HFFc6 (cell line): ENCODE results near the gene EIF2AK3. TPM values are rescaled to one million over a fixed set of nuclear protein-coding genes. Genes with fewer than 3 reads are reported as not detected.
"Not testable (repeated sequence)": the region's sequence is repeated elsewhere in the genome, so short reads cannot be mapped to it uniquely, and the experiment has no call there.

Experiments used
- DNase-seq: peaks from one replicate; pipeline ENCODE4 v3.0.0-alpha.2; 2018
- H3K27ac Mint-ChIP-seq: 2 replicates; pipeline ENCODE4 v1.8.0; 2020; ENCODE audit warnings: mild to moderate bottlenecking, mixed read lengths
- H3K27me3 Mint-ChIP-seq: 2 replicates; pipeline ENCODE4 v1.8.0; 2021; ENCODE audit warnings: mild to moderate bottlenecking, moderate library complexity, mixed read lengths; ENCODE audit not compliant: insufficient read depth
- H3K36me3 Mint-ChIP-seq: 2 replicates; pipeline ENCODE4 v1.8.0; 2021; ENCODE audit warnings: low read depth, mixed read lengths
- H3K4me1 Mint-ChIP-seq: 2 replicates; pipeline ENCODE4 v1.8.0; 2020; ENCODE audit warnings: low read depth, mixed read lengths
- H3K4me3 Mint-ChIP-seq: 2 replicates; pipeline ENCODE4 v1.8.0; 2020; ENCODE audit warnings: mild to moderate bottlenecking, moderate library complexity, mixed read lengths
- H3K9me3 Mint-ChIP-seq: 2 replicates; pipeline ENCODE4 v1.8.0; 2020; ENCODE audit warnings: mild to moderate bottlenecking, mixed read lengths
- total RNA-seq, 6 experiments: library from RNA; stranded (reverse); fragmentation: NEBNext Ultra II Directional; extraction: Animal tissue kit (Norgen Biotek cat#: 25700); gene quantifications; 2 replicates in 1 of 6; 3 replicates in 5 of 6; pipeline ENCODE4 v1.2.3, GENCODE V29; 2021
- TF ChIP-seq, protein P1 (sequence below): fragments of 200-600 bp; sonication (generic); IDR thresholded peaks from 2 replicates; pipeline ENCODE4 v1.5.0; 2021; ENCODE audit warnings: antibody characterized with exemption, mild to moderate bottlenecking

Gene EIF2AK3
- total RNA-seq, 6 experiments from 2014 or later = 10.1 to 12.3 (median 11.1) TPM

DNA sequence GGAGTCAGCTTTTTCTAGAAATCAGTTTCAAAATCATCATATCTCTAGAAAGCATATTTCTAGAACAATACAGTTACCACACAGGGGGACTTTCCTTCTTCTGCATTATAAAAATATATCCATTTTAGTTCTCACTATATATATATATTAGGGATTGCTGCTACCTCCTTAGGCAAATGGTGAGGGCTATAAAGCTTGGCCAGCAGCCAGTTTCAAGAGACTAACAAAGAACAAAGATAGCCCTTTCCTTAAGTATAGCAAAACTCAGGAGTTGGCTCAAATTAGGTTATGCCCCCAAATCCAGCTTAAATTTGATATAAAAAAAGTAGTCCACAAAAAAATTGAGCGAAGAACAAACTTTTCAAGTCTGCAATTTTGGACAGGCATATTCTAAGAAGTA lies 70.0 kb downstream of the EIF2AK3 start:
- no peaks in the 10 kb centered on the region for H3K4me1 Mint-ChIP-seq
- H3K4me3 Mint-ChIP-seq = no peak overlapping the region
- TF ChIP-seq, protein P1, sequence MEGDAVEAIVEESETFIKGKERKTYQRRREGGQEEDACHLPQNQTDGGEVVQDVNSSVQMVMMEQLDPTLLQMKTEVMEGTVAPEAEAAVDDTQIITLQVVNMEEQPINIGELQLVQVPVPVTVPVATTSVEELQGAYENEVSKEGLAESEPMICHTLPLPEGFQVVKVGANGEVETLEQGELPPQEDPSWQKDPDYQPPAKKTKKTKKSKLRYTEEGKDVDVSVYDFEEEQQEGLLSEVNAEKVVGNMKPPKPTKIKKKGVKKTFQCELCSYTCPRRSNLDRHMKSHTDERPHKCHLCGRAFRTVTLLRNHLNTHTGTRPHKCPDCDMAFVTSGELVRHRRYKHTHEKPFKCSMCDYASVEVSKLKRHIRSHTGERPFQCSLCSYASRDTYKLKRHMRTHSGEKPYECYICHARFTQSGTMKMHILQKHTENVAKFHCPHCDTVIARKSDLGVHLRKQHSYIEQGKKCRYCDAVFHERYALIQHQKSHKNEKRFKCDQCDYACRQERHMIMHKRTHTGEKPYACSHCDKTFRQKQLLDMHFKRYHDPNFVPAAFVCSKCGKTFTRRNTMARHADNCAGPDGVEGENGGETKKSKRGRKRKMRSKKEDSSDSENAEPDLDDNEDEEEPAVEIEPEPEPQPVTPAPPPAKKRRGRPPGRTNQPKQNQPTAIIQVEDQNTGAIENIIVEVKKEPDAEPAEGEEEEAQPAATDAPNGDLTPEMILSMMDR = no peak
- H3K27ac Mint-ChIP-seq = no peak overlapping the region
- no peaks in the 10 kb centered on the region; the same call in none of the 2 replicates for H3K27me3 Mint-ChIP-seq
- no peak for DNase-seq
- peaks cover 11% of the 10 kb centered on the region for H3K36me3 Mint-ChIP-seq
- no peaks in the 10 kb centered on the region for H3K9me3 Mint-ChIP-seq

DNA sequence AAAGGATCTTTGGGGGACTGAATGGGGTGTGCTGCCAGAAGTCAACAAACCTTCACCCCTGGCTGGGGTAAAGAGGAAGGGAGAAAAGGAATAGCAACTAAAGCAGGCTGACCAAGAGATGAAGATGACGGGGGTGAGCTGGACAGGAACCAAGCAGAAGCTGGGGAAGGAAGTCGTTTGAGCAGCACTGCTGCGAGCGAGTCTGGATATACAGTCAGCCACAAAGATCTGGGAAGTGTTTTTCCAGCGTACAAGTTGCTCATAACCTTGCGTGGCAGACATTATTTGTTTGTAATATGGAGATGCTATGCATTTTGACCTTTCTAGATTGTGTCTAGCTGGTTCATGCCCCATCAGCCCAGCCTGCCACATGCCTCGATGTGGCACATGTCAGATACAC lies 71.2 kb downstream of the EIF2AK3 start:
- TF ChIP-seq, protein P1 = no peak
- H3K36me3 Mint-ChIP-seq = peaks cover 6% of the 10 kb centered on the region
- no peak overlapping the region for H3K27ac Mint-ChIP-seq
- no peak for DNase-seq
- H3K4me3 Mint-ChIP-seq = no peak overlapping the region
- no peaks in the 10 kb centered on the region for H3K9me3 Mint-ChIP-seq
- no peaks in the 10 kb centered on the region for H3K4me1 Mint-ChIP-seq
- H3K27me3 Mint-ChIP-seq = no peaks in the 10 kb centered on the region; the same call in 1 of the 2 replicates

DNA sequence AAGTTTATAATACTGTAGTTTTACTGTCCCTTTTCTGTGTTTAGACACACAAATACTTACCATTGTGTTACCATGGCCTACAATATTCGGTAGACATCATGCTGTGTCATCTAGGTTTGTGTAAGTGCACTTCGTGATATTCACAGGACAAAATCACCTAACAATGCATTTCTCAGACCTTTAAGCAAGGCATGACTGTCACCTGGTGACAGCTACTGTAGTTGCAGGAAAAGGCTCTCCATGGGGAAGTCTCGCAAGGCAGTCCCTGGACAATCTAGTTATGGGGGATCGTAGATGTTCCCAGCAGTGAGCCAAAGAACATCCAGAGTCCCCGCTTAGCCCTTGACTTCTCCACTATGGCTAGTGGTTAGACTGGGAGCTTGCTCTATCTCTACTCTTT lies 73.1 kb downstream of the EIF2AK3 start:
- no peak for DNase-seq
- Mint-ChIP-seq H3K27ac (no peak overlapping the region), H3K4me1 (peaks cover 11% of the 10 kb centered on the region), H3K4me3 (no peak overlapping the region), H3K9me3 (no peaks in the 10 kb centered on the region), H3K27me3 (peaks cover 8% of the 10 kb centered on the region), H3K36me3 (no peaks in the 10 kb centered on the region)
- TF ChIP-seq, protein P1 = peak; percentile 30; the same call in 1 of the 2 replicates

DNA sequence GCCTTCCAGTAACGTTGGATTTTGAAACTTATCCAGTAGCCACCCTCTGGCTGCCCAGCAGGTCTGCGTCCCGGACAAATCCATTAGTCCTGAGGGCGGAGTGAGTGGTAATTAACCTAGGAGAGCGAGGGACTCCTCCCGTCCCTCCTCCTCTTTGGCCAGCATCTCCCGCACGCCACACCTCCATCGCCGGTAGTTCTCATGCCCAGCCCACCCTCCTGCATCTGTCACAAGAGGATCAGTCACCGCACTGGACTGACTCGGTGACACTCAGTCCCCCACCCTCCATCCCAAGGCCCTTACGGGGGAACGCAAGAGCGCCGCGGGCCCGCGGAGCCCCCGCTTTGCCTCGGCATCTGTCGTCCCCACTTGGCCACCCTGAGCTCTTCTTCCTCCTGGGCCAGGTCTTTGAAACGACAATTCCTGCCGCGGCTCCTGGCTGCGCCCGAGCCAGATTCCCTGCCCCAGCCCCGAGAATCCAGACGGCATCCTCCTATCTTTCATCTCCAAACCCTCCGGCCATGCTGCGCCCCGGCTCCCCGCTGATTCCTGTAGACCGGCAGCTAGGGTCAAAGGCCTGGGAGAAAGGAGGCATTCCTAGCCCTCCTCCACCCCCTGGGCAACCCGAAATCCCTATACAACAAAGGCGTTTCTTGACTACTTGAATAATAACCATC lies 77.5 kb downstream of the EIF2AK3 start:
- H3K27ac Mint-ChIP-seq = no peak overlapping the region
- no peak for DNase-seq
- TF ChIP-seq, protein P1 = no peak
- H3K36me3 Mint-ChIP-seq = no peaks in the 10 kb centered on the region
- peaks cover 20% of the 10 kb centered on the region for H3K27me3 Mint-ChIP-seq
- H3K9me3 Mint-ChIP-seq = no peaks in the 10 kb centered on the region
- H3K4me1 Mint-ChIP-seq = peaks cover 11% of the 10 kb centered on the region
- H3K4me3 Mint-ChIP-seq = peak overlapping the region; percentile 78

DNA sequence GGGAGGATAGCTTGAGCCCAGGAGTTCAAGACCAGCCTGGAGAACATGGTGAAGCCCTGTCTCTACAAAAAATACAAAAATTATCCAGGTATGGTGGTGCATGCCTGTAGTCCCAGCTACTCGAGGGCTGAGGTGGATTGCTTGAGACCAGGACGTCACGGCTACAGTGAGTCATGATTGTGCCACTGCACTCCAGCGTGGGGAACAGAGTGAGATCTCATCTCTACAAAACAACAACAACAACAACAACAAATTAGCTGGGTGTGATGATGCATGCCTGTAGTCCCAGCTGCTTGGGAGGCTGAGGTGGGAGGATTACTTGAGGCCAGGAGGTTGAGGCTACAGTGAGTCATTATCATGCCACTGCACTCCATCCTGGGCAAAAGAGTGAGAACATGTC lies 81.0 kb downstream of the EIF2AK3 start:
- DNase-seq, H3K36me3 Mint-ChIP-seq, H3K4me3 Mint-ChIP-seq, H3K27ac Mint-ChIP-seq, H3K9me3 Mint-ChIP-seq: not testable (repeated sequence)
- Mint-ChIP-seq H3K27me3 (peaks cover 28% of the 10 kb centered on the region), H3K4me1 (peaks cover 12% of the 10 kb centered on the region)

DNA sequence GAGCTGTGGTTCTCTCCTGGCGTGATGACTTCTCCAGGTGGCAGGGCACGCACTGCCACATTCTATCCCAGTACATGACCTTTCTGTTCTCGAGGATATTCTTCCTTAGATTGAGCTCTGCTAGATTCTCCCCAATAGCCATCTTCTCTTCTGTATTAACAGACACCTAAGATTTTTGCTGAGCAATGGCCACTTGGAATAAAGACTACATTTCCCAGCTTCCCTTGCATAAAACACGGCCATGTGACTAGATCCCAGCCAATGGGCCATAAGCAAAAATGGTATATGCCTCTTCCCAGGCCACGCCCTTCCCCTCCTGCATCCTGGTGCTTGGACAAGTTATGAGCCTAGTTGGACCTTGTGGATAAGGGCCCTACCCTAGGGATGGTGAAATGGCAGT lies 82.1 kb downstream of the EIF2AK3 start:
- TF ChIP-seq, protein P1 = no peak
- Mint-ChIP-seq H3K9me3 (no peaks in the 10 kb centered on the region), H3K27me3 (peaks cover 28% of the 10 kb centered on the region), H3K27ac (no peak overlapping the region), H3K4me1 (peaks cover 20% of the 10 kb centered on the region), H3K36me3 (no peaks in the 10 kb centered on the region), H3K4me3 (no peak overlapping the region)
- DNase-seq = peak; percentile 37
